Neutrophil (primary cell): ENCODE results near the gene UBE4B.
A peak's percentile ranks its signal among the peaks of the same experiment; 100 is the strongest.
"Not testable (repeated sequence)": the region's sequence is repeated elsewhere in the genome, so short reads cannot be mapped to it uniquely, and the experiment has no call there.

Experiments
- H3K27ac ChIP-seq: fragments of 200-600 bp; sonication (generic); 2 replicates; pipeline ENCODE4 v1.5.1; 2016; ENCODE audit warnings: mild to moderate bottlenecking, moderate library complexity
- H3K27me3 ChIP-seq: fragments of 200-600 bp; sonication (generic); 2 replicates; pipeline ENCODE4 v1.6.0; 2016; ENCODE audit warnings: mild to moderate bottlenecking
- H3K36me3 ChIP-seq: fragments of 200-600 bp; sonication (generic); 2 replicates; pipeline ENCODE4 v1.5.1; 2017
- H3K4me1 ChIP-seq, 2 experiments: fragments of 200-600 bp in 1 of 2; sonication (generic) in 1 of 2; 1 replicate in 1 of 2; 2 replicates in 1 of 2; pipeline versions ENCODE4 v1.5.1 to v1.6.1; 2013 to 2016; ENCODE audit warnings: low read depth in 1 of 2, low read length in 1 of 2, mild to moderate bottlenecking in 1 of 2, moderate library complexity in 1 of 2; ENCODE audit not compliant: control insufficient read depth in 1 of 2, insufficient read depth in 1 of 2
- H3K4me3 ChIP-seq, 2 experiments: fragments of 200-600 bp in 1 of 2; sonication (generic) in 1 of 2; 1 replicate in 1 of 2; 2 replicates in 1 of 2; pipeline ENCODE4 v1.5.1; 2013 to 2016; ENCODE audit warnings: low read depth in 1 of 2, low read length in 1 of 2, mild to moderate bottlenecking in 1 of 2, moderate library complexity in 1 of 2
- H3K9me3 ChIP-seq: fragments of 200-600 bp; sonication (generic); 2 replicates; pipeline ENCODE4 v1.5.1; 2016
- CTCF ChIP-seq: fragments of 200-600 bp; sonication (generic); IDR thresholded peaks from 2 replicates; pipeline ENCODE4 v1.5.1; 2016; ENCODE audit warnings: antibody characterized with exemption

UBE4B gene

GRCh38 chr1:10105484-10105883 lies 72.7 kb downstream of the UBE4B start:
- no peak for TF ChIP-seq CTCF
- no peaks in the 10 kb centered on the region for H3K9me3 ChIP-seq
- H3K4me3 ChIP-seq = no peak overlapping the region
- H3K27ac ChIP-seq = no peak overlapping the region
- peaks cover 71% of the 10 kb centered on the region for H3K36me3 ChIP-seq
- H3K27me3 ChIP-seq = no peaks in the 10 kb centered on the region
- peaks cover 11 to 14% of the 10 kb centered on the region in 2 experiments for H3K4me1 ChIP-seq

- H3K27ac ChIP-seq = peak overlapping the region; percentile 73
- peaks cover 11 to 14% of the 10 kb centered on the region in 2 experiments for H3K4me1 ChIP-seq
- H3K4me3 ChIP-seq = no peak overlapping the region
- H3K9me3 ChIP-seq = no peaks in the 10 kb centered on the region
- no peak for TF ChIP-seq CTCF
- no peaks in the 10 kb centered on the region for H3K27me3 ChIP-seq
- peaks cover 71% of the 10 kb centered on the region for H3K36me3 ChIP-seq
These were observed 73.5 kb downstream of the UBE4B start for GRCh38 chr1:10106241-10106640.

GRCh38 chr1:10106756-10107475 lies 74.2 kb downstream of the UBE4B start:
- peak overlapping the region; percentile 73 for H3K27ac ChIP-seq
- H3K4me1 ChIP-seq = peaks cover 11 to 14% of the 10 kb centered on the region in 2 experiments
- H3K36me3 ChIP-seq = peaks cover 70% of the 10 kb centered on the region
- no peaks in the 10 kb centered on the region for H3K27me3 ChIP-seq
- no peaks in the 10 kb centered on the region for H3K9me3 ChIP-seq
- H3K4me3 ChIP-seq = no peak overlapping the region
- TF ChIP-seq CTCF = no peak

GRCh38 chr1:10107476-10107847 lies 74.7 kb downstream of the UBE4B start:
- H3K9me3 ChIP-seq, H3K4me3 ChIP-seq, H3K27me3 ChIP-seq: not testable (repeated sequence)
- Histone ChIP-seq H3K27ac (peak overlapping the region; percentile 73), H3K4me1 (peaks cover 11 to 19% of the 10 kb centered on the region in 2 experiments), H3K36me3 (peaks cover 67% of the 10 kb centered on the region)

- peaks cover 61% of the 10 kb centered on the region for H3K36me3 ChIP-seq
- no peak overlapping the region for H3K4me3 ChIP-seq
- H3K9me3 ChIP-seq = no peaks in the 10 kb centered on the region
- H3K4me1 ChIP-seq = peaks cover 17 to 27% of the 10 kb centered on the region in 2 experiments
- H3K27me3 ChIP-seq = no peaks in the 10 kb centered on the region
- TF ChIP-seq CTCF = no peak
- H3K27ac ChIP-seq = peak overlapping the region; percentile 73
These were observed 75.4 kb downstream of the UBE4B start for GRCh38 chr1:10108134-10108663.

GRCh38 chr1:10108948-10109708 lies 76.4 kb downstream of the UBE4B start:
- H3K36me3 ChIP-seq = peaks cover 57% of the 10 kb centered on the region
- H3K27ac ChIP-seq = peak overlapping the region; percentile 73

More at GRCh38 chr1:10108948-10109708, 76.4 kb downstream of the UBE4B start:
- H3K4me1 ChIP-seq = peaks cover 17 to 28% of the 10 kb centered on the region in 2 experiments
- no peaks in the 10 kb centered on the region for H3K27me3 ChIP-seq
- H3K4me3 ChIP-seq = no peak overlapping the region
- TF ChIP-seq CTCF = no peak
- H3K9me3 ChIP-seq = no peaks in the 10 kb centered on the region
